Endothelial cell of umbilical vein (primary cell): ENCODE data around the gene ANKRD33. TPM values are rescaled to one million over a fixed set of nuclear protein-coding genes. Genes with fewer than 3 reads are reported as not detected.

Experiments used
- BruUV-seq: library from RNA; stranded (reverse); fragments of 400-500 nt; replicated peaks from 2 replicates; lab custom pipeline; 2021; lab: Mats Ljungman, UMichigan
- CTCF ChIA-PET: fragments of 300-600, 350-600 bp; sonication (Branson Sonifier 250); formaldehyde crosslinking; loops from one replicate; lab custom pipeline; 2021; ENCODE audit warnings: antibody characterized with exemption, inconsistent platforms; lab: Charles Lee
- POLR2A ChIA-PET: fragments of 300-600, 350-600 bp; sonication (Branson Sonifier 250); formaldehyde crosslinking; loops from one replicate; lab custom pipeline; 2021; ENCODE audit warnings: antibody characterized with exemption, inconsistent platforms; lab: Charles Lee
- DNase-seq: peaks from one replicate; pipeline ENCODE4 v3.0.0-alpha.2; 2011; ENCODE audit warnings: low read depth, low spot score
- FAIRE-seq: peaks from 2 replicates; lab custom pipeline; 2011; peaks lifted over from hg19 to GRCh38; lab: Jason Lieb, UNC
- H2AFZ ChIP-seq: 2 replicates; pipeline ENCODE4 v1.6.0; 2012; ENCODE audit warnings: low read depth, low read length, control low read depth, inconsistent platforms
- H3K27ac ChIP-seq: 2 replicates; pipeline ENCODE4 v1.5.1; 2011; ENCODE audit warnings: low read depth, mild to moderate bottlenecking, control low read depth, low read length, moderate library complexity; ENCODE audit not compliant: insufficient read depth
- H3K27me3 ChIP-seq, 2 experiments: 2 replicates each; pipeline versions ENCODE4 v1.6.0 to v1.6.1; 2011; ENCODE audit warnings: low read length in 2 of 2, mixed read lengths in 1 of 2; ENCODE audit not compliant: control insufficient read depth in 2 of 2, insufficient read depth in 2 of 2
- H3K36me3 ChIP-seq, 2 experiments: 2 replicates in 1 of 2; 3 replicates in 1 of 2; pipeline ENCODE4 v1.5.1; 2011; ENCODE audit warnings: low read length in 2 of 2, mild to moderate bottlenecking in 1 of 2, moderate library complexity in 1 of 2; ENCODE audit not compliant: control insufficient read depth in 2 of 2, insufficient read depth in 2 of 2; ENCODE audit errors: extremely low read depth in 1 of 2
- H3K4me1 ChIP-seq: 3 replicates; pipeline ENCODE4 v1.5.1; 2011; ENCODE audit warnings: mild to moderate bottlenecking, low read length; ENCODE audit not compliant: control insufficient read depth, insufficient read depth; ENCODE audit errors: extremely low read depth
- H3K4me2 ChIP-seq: 2 replicates; pipeline ENCODE4 v1.6.1; 2011; ENCODE audit warnings: low read length, control low read depth, mixed read lengths; ENCODE audit not compliant: insufficient read depth
- H3K4me3 ChIP-seq, 3 experiments: fragments of 200-600 bp in 1 of 3; sonication (generic), shearing (Covaris generic) in 1 of 3; replicated peaks in 1 of 3; 2 replicates each; pipeline ENCODE4 v1.5.1; 2011 to 2016; ENCODE audit warnings: control low read depth in 3 of 3, low read length in 3 of 3, mild to moderate bottlenecking in 2 of 3, inconsistent platforms in 1 of 3, low read depth in 1 of 3, moderate library complexity in 1 of 3; ENCODE audit not compliant: insufficient read depth in 1 of 3
- H3K79me2 ChIP-seq: 2 replicates; pipeline ENCODE4 v1.6.0; 2012; ENCODE audit warnings: low read length, inconsistent platforms; ENCODE audit not compliant: control insufficient read depth, insufficient read depth
- H3K9ac ChIP-seq: replicated peaks from 2 replicates; pipeline ENCODE3; 2011; ENCODE audit warnings: low read length, control low read depth; ENCODE audit not compliant: insufficient read depth; ENCODE audit errors: extremely low read depth
- H3K9me1 ChIP-seq: replicated peaks from 3 replicates; pipeline ENCODE4 v1.6.0; 2011; ENCODE audit warnings: mild to moderate bottlenecking, low read length; ENCODE audit not compliant: control insufficient read depth, insufficient read depth; ENCODE audit errors: extremely low read depth
- H3K9me3 ChIP-seq: replicated peaks from 2 replicates; pipeline ENCODE4 v1.5.1; 2012; ENCODE audit warnings: low read length, inconsistent platforms; ENCODE audit not compliant: control insufficient read depth, insufficient read depth
- H4K20me1 ChIP-seq: replicated peaks from 2 replicates; pipeline ENCODE3; 2011; ENCODE audit warnings: mild to moderate bottlenecking, low read length; ENCODE audit not compliant: control insufficient read depth, insufficient read depth; ENCODE audit errors: extremely low read depth
- CTCF ChIP-seq, 2 donors: IDR thresholded peaks; 1 replicate in 1 of 2; 2 replicates in 1 of 2; pipeline ENCODE4 v1.5.1; 2011; ENCODE audit warnings: low read length in 2 of 2, mild to moderate bottlenecking in 2 of 2, moderate library complexity in 2 of 2, control low read depth in 1 of 2, inconsistent platforms in 1 of 2, low read depth in 1 of 2; ENCODE audit not compliant: insufficient read depth in 1 of 2; ENCODE audit errors: extremely low read depth in 1 of 2
- EZH2 ChIP-seq: IDR thresholded peaks from 2 replicates; pipeline ENCODE4 v1.6.1; 2012; ENCODE audit warnings: borderline replicate concordance, low read depth, mild to moderate bottlenecking, moderate library complexity, low read length, inconsistent platforms; ENCODE audit not compliant: severe bottlenecking
- FOS ChIP-seq: IDR thresholded peaks from 2 replicates; pipeline ENCODE4 v1.6.1; 2011; ENCODE audit warnings: mild to moderate bottlenecking, low read length, moderate library complexity, borderline replicate concordance; ENCODE audit not compliant: insufficient read depth
- GATA2 ChIP-seq: IDR thresholded peaks from 2 replicates; pipeline ENCODE4 v1.7.0; 2011; ENCODE audit warnings: low read depth, mild to moderate bottlenecking, moderate library complexity, mixed read lengths, low read length; ENCODE audit not compliant: insufficient read length, insufficient read depth
- JUN ChIP-seq: IDR thresholded peaks from 2 replicates; pipeline ENCODE4 v1.6.1; 2011; ENCODE audit warnings: borderline replicate concordance, low read depth; ENCODE audit not compliant: insufficient read length, insufficient read depth
- MAX ChIP-seq: IDR thresholded peaks from 2 replicates; pipeline ENCODE4 v1.6.1; 2011; ENCODE audit not compliant: insufficient read depth, insufficient read length
- MYC ChIP-seq: IDR thresholded peaks from one replicate; pipeline ENCODE4 v1.6.1; 2011; ENCODE audit warnings: mild to moderate bottlenecking, low read depth, low read length
- POLR2A ChIP-seq: IDR thresholded peaks from 2 replicates; pipeline ENCODE4 v1.6.1; 2012; ENCODE audit warnings: low read depth, mild to moderate bottlenecking, control low read depth, low read length
- POLR2AphosphoS5 ChIP-seq: IDR thresholded peaks from 2 replicates; pipeline ENCODE4 v1.6.1; 2012; ENCODE audit warnings: low read depth, mild to moderate bottlenecking, control low read depth, low read length, moderate library complexity; ENCODE audit not compliant: insufficient read depth
- dilution Hi-C: fragments of 300-500 bp; cut with MboI; formaldehyde crosslinking; loops from one replicate; pipeline ENCODE4 v1.15.0; 2019; ENCODE audit warnings: low sequenced_read_pairs; ENCODE audit not compliant: extremely low pct_ligation_motif_present
- intact Hi-C: fragments of 100-400 bp; cut with micrococcal nuclease; formaldehyde crosslinking; loops from one replicate; pipeline ENCODE4 v1.10.0; 2022
- polyA plus RNA-seq, 4 experiments: library from polyadenylated mRNA; depleted of rRNA in 3 of 4; stranded (reverse) in 3 of 4; unstranded in 1 of 4; fragments of >200 nt; gene quantifications; 2 replicates each; pipeline versions ENCODE4 v1.2.1 to v1.2.3, GENCODE V29; 2011 to 2012; ENCODE audit warnings: missing spikeins in 1 of 4
- total RNA-seq: library from RNA; stranded (reverse); gene quantifications from 2 replicates; pipeline ENCODE4 v1.2.3, GENCODE V29; 2021

The ANKRD33 gene
- total and polyA plus RNA-seq, 2 donors (not counting 3 experiments of a cell fraction or from before 2014, with no cell fraction given): 0.80 to 1.2 TPM

GRCh38 chr12:51915003-51915625 is 27.2 kb downstream of the ANKRD33 start:
- peaks cover 41% of the 10 kb centered on the region for H3K4me1 ChIP-seq
- H3K4me2 ChIP-seq: no peak overlapping the region
- peaks cover 42 to 55% of the 10 kb centered on the region in 2 experiments for H3K36me3 ChIP-seq
- ChIA-PET CTCF (interaction anchor here (0.9 to 11.4 kb wide), 4 partner anchors 8 to 29 kb away, joined by 3 to 157 read pairs (median 4); no protein-coding TSS in a partner anchor), POLR2A (no interaction called here)
- H3K4me3 ChIP-seq: no peak overlapping the region
- H3K9me3 ChIP-seq: no peaks in the 10 kb centered on the region
- dilution Hi-C loops (no loop called here), intact Hi-C loops (no loop called here)
- H3K27ac ChIP-seq: no peak overlapping the region
- TF ChIP-seq EZH2 (no peak), JUN (no peak), MYC (no peak), MAX (no peak), POLR2AphosphoS5 (no peak), CTCF (IDR thresholded peaks at IDR 0.05; ENCODE audit: extremely low read depth in 1 of 2, insufficient read depth in 1 of 2, low read depth in 1 of 2, low read length in 2 of 2) (no peak), FOS (no peak), GATA2 (no peak), POLR2A (no peak)
- peaks cover 74% of the 10 kb centered on the region for H3K79me2 ChIP-seq
- no peaks in the 10 kb centered on the region for H3K9me1 ChIP-seq
- TSS peak; percentile 1 for BruUV-seq
- no peak overlapping the region for H3K9ac ChIP-seq
- H4K20me1 ChIP-seq: no peaks in the 10 kb centered on the region
- H2AFZ ChIP-seq: no peak overlapping the region
- FAIRE-seq: no peak
- no peaks in the 10 kb centered on the region for H3K27me3 ChIP-seq
- DNase-seq: no peak
